Medulla oblongata (tissue), 1 donor: ENCODE results near the gene VEPH1.

Experiments
- DNase-seq: peaks from one replicate; pipeline ENCODE4 v3.0.0-alpha.2; 2015; ENCODE audit errors: extremely low spot score

VEPH1 gene

DNA sequence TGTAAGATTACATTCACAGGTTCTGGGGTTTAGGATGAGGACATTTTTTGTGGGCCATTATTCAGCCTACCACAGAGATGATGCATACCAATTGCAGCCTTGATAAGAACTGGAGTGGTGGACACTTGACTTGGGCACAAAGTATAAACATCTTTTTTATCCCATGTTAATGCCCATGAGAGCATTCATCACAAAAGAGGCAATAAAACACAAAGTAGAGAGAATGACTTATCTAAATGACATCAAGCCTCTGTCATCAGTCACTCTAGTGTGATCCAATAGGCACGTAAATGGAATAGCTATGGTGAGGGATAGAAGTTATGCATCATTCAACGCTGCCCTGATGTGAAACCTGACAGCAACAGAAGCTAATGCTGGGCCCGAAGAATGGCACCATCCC lies 25.8 kb downstream of the VEPH1 start:
- DNase-seq, result no peak

DNA sequence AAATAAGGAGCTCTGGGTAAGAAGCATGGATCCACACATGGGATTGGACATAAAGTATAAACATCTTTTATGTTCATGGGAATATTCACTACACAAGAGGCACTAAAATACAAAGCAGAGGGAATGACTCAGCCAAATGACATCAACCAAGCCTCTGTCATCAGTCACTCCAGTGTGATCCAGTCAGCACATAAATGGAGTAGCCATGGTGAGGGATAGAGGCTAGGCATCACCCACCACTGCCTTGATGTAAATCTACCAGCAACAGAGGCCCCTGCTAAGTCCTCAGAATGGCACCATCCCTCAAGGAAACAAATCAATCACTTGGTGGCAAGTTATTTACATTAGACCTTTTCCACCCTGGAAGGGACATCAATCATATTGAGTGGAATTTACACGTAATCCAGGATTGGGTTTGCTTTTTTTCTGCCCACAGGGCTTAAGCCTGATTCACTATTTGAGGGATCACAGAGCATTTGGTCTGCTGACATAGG lies 27.2 kb downstream of the VEPH1 start:
- no peak for DNase-seq

DNA sequence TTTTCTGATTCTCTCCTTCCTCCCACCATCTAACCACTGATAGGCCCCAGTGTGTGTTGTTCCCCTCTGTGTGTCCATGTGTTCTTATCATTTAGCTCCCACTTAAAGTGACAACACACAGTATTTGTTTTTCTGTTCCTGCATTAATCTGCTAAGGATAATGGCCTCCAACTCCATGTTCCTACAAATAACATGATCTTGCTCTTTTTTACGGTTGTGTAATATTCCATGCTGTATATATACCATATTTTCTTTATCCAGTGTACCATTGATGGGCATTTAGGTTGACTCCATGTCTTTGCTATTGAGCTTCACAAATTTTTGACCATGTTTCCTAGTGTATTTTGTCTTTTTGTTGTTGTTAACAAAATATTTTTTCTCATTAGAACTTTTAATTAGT lies 30.6 kb downstream of the VEPH1 start:
- no peak for DNase-seq

DNA sequence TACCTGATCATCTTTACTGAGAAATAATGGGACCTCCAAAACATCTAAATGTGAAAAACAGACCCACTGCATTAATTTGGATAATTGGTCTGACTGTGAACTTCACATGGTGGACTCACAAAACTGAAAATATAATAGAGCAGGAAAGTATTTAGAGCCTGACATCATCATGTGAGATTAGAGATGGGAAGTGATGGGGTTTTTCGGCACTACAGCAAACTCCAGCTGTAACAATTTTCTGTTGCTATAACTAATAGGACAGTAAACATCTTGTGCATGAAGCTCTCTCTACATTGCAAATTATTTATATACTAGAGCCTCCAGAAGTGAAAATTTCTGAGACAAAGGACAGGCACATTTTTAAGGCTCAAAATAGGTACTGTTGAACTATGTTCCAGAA lies 32.2 kb downstream of the VEPH1 start:
- DNase-seq, result no peak

DNA sequence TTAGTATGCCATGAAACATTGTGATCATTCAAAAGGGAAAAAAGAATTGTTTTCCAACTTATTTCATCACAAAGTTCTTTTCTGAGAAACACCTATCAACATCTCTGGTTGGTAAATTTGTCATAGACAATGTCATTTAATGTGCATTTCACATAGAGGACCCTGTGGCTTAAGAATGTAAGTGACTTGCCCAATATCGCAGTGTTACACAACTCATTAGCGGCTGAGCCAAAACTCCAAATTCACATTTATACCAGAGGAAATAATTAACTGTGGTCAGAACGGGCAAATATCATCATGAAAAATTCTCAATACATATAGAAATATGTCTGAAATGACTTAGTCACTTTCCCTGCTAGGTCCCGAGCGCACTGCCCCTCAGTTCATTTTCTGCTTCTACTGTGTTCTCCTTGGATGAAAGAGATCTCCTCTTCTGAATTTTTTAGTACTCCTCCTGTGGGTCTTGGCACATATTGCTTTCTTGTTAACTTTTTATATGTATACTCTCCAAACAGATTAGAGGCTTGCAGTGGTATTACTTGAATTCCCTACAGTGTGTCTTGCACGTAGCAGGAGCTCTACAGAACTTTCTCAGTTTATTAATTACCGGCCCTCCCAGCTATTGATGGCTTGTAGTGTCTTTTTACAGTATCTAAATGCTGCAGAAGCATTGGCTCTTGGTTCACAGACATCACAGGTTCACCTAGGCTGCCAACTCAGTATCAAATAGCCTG lies 33.5 kb downstream of the VEPH1 start:
- DNase-seq, result no peak

DNA sequence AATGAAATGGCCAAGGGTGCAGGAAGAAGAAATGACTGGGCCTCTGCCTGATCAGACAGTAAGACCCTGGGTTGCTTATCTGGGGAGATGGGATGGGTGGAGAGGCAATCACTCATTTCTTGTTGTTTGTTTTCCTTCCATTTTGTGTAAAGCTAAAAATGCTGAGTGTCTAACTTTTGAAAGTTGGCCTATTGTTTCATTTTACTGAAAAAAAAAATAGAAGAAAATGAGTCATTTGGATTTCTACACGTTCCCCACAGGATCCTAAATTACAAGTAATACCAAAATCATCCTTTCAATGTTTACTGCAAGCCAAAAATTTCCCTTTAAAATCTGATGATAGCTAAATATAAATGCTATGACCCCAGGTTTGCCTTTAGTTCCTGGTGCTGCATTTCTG lies 36.0 kb downstream of the VEPH1 start:
- no peak for DNase-seq

DNA sequence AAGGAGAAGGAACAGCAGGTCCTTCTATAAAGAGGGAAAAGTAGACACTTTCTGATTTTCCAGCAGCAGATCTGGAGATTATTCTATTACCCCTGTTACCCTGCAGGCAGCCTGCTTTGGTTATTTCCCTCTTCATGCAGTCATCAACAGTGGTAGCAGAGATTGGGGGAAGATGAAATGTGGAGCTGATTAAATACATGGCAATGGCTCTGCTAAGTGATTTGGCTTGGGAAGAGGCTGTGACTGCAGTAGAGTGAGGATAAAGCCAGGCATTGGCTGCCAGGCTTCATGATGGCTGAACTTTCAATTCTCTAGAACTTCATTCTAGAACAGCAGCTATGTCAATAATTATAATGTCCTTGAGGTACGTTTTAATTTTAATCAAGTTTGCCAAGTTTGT lies 37.5 kb downstream of the VEPH1 start:
- DNase-seq, result no peak

DNA sequence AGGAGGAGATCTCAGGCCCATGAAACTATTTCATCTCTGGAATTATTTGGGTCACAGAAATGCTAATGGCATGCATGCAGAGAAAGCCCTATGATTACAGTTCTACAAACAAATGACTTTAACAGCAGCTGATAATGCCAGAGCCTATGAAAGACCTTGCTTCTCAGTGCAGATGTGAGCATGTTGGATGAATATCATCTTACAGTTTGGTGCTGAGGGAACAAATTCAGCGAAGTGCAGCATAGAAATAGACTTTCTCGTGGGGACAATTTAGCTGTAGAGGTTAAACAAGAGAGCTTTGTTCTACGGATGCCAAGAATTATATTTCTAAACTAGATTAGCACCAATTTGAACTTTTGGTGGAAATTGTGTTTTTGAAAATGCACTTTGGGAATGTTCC lies 38.9 kb downstream of the VEPH1 start:
- DNase-seq, result no peak

DNA sequence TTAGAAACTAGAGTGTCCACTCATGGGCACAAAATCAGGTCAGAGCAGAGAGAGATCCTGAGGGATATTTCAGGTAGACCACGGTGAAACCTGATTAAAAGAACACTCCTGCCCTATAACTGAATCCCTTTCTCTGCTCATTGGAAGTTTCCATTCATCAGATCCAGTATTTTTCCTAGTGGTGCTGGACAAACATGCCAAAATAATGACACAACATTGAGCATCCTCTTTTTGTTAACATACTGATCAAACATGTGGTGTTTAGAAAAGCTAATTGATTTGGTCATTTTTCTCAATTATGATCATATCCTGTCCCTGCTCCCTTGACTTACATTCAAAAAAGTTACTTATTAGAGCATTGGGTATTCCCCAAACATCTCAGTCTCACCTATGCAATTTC lies 39.4 kb downstream of the VEPH1 start:
- no peak for DNase-seq

DNA sequence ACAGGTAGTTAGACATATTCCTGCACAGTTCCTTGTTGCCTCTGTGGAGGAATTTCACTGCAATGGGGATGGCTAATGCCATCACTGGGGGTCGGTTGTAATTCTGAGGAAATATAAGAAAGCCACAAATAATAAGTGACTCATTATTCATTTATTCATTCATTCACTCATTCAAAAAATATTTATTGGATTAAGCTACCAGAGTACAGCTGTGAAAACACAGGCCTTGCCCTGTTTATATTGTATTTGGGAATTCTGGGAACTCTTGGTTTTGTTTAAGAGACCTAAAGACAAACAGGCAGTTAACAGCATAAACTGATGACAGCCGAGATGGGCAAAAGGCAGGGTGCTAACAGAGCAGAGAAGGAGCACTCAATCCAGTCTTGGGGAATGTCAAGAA lies 43.0 kb downstream of the VEPH1 start:
- DNase-seq, result no peak

DNA sequence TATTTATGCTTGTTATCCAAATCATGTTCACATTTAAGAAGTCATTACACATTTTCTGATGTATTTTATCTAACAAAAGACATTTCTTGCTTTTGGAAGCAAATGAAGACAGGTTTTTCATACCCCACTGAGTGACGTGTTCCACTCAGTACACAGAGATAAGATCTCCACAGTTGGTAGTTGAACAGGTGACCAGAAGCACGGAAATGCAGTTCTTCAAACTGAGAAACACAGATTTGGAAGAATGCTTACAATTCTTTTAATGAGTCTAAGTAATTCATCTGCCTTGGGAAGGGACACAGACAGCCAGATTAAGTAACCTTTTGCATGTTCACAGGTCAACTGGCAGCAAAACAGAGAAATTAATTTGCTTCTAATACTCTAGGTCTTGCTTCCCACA lies 43.5 kb downstream of the VEPH1 start:
- DNase-seq, result no peak

DNA sequence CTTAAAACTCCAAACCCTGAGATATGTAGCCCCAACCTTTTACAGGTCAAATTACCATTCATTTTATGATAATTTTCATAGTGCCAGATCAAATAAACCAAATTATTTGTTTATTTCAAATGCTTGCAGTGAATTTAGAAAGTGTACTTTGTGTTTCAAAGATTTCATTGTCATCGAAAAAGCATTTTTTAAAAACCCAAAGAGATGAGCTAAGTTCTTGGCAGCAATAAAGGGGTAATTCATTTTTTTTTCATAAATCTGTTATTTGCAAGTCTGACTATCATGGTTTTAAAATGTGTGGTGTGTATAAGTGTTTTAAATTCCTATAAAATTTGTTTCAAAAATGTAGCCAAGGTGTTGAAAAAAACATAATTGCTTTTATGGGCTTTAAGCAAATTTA lies 49.4 kb downstream of the VEPH1 start:
- DNase-seq, result no peak

DNA sequence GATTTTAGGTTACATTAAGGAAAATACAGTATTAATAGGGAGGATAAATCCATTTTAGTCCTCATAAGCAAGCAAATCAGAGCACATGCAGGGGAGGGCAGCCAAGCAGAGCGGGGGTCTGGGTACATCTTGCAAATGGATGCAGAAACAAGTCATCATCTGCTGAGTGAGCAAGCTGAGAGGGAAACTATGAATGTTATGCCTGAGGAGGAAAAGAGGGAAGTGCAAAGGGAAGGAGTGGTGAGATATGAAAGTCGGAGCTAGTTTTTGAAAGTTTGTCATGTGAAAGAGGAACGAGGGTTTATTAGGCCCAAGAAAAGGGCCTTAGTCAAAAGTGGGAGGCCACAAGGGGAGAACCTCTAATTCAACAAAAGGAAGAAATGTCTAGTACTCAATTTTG lies 51.1 kb downstream of the VEPH1 start:
- no peak for DNase-seq

DNA sequence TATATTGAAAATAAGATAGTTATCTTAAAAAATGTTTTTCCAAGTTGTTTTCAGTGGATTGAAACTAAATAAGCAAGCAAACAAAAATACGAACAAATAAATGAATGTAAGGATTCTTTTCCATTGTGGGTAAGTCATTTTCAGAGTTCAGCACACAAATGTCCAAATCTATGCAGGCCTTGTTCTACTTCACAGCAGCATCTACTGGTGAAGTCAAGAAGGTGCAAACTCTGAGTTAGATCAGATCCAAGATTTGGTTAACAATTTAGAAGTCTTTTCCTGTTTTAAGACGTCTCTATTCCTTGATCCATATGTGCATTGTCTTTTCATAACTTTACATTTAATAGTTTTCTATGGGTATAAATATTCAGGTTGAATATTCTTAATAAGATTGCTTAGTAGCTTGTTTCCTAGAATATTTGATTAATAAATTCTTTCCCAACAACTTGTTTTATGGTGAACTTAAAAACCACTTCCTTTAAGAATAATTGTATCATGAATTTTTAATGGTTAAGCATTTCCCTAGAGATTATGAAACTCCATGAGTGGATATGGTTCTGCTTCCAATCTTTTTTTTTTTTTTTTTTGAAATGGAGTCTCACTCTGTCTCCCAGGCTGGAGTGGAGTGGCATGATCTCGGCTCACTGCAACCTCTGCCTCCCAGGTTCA lies 56.1 kb downstream of the VEPH1 start:
- peak; percentile 54 for DNase-seq

DNA sequence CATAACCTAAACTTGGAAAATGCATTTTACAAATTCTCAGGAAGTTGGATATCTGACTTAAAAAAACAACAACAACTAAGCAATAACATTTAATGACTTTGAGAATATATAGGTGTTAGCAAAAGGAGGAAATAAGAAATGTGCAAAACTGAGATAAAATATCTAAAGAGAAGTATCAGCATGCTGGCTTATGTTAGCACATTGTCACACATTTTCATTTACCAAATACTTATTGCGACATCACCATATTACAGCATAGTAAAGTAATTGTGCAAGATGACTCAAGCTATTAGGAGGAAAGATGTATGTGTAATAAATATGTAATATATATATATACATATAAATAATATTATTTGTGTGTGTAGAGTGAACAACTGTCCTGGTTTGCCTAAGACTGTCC lies 57.4 kb downstream of the VEPH1 start:
- no peak for DNase-seq

DNA sequence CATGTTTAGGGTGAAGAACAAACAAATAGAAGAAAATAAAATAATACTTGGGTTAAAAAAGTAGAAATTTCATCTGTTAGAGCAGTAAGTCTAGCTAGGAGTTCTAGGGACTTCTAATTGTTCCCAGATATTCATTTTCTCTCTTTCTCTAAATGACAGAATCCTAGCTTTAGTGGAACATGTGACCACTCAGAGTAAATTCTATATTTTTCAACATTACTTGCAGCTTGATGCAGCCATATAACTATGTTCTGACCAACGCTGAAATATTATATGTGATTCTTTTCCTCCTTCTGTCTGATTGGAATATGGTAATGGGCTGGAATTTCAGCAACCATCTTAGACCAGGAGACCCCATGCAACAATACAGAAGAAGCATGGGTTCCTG lies 58.4 kb downstream of the VEPH1 start:
- no peak for DNase-seq

DNA sequence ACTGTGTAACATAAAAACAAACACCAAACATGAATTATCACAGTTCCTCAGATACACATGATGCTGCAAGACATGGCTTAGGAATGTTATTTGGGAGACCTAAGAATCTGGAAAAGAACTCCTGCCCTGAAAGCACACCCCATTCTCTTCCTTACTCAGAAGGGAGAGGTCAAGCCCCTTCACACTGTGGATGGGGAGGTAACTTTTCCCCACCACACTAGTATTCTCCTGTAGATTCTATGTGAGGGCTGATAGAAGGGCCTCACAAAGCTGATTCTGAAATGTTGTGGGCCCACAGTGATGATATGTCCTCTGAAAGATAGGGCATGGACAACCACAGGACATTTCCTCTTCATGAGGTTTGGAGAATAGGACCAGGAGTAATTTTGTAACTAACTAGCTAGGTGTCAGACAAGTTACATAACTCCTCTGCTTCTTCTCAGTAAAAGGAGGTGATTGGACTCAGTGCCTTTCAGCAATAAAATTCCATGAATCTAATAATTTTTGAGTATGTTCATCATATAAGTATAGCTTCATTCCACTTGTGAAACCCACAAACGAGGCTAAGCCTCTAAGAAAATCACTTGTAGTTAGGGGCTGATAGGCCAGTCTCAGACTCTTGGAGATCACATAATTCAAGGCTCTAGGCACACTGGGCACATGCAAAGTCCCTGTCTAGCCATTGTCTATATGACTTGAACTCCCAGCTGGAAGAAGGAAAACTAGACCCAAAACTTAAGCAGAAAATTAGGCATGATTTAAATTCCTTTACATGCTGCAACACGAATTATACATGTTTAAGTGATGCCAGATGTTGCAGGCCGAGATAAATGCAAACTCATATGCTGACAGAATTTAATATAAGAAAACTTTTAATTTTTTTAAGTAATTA lies 59.1 kb downstream of the VEPH1 start:
- no peak for DNase-seq

DNA sequence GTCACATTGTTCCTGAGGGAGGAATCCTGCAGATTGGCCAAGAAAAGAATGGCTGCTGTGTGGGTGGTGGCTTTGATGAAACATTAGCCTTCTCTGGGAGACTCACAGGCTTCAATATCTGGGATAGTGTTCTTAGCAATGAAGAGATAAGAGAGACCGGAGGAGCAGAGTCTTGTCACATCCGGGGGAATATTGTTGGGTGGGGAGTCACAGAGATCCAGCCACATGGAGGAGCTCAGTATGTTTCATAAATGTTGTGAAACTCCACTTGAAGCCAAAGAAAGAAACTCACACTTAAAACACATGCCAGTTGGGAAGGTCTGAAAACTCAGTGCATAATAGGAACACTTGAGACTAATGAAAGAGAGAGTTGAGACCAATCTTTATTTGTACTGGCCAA lies 60.5 kb downstream of the VEPH1 start:
- no peak for DNase-seq

DNA sequence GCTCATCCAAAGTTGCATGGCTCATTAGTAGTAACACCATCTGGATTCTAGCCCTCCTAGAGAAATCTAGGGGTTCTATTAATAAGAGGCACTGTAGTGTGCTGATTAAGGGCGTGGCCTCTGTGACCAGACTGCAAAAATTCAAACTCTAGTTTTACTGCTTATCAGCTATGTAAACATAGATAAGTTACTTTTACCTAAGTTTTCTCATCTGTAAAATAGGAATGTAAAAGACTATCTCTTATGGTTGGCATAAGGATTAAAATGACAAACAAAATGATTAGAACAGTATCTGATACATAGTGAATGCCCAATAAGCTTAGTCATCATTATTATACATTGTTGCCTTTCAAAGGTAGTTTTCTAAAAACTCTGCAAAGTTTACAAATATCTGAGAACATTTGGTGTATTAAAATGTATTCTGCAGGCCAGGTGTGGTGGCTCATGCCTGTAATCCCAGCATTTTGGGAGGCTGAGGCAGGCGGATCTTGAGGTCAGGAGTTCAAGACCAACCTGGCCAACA lies 62.1 kb downstream of the VEPH1 start:
- DNase-seq, result no peak

DNA sequence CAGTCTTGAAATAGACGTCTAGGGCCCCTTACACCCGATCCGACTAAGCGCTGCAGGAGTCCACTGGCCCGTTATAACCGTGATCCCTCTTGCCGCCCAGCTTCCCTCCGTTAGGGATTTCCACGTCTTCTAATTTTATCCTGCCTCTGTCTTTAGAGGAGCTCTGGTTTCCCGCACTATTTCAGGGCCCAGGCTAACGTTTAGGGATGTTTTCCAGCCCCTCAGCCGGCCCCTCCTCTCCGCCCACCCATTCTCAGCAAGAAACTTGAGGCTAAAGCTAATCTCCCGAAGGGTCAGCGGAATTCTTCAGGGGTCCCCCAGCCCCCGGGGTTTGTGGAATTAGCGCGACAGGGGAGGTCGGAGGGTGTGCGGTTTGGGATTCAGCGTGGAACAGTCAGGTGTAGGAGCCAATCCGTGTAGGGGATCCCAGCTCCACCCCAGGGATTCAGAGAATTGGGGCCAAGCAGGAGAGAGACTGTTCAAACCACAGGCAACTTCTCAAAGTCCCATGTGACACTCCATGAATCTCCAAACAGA lies 65.0 kb downstream of the VEPH1 start:
- no peak for DNase-seq

DNA sequence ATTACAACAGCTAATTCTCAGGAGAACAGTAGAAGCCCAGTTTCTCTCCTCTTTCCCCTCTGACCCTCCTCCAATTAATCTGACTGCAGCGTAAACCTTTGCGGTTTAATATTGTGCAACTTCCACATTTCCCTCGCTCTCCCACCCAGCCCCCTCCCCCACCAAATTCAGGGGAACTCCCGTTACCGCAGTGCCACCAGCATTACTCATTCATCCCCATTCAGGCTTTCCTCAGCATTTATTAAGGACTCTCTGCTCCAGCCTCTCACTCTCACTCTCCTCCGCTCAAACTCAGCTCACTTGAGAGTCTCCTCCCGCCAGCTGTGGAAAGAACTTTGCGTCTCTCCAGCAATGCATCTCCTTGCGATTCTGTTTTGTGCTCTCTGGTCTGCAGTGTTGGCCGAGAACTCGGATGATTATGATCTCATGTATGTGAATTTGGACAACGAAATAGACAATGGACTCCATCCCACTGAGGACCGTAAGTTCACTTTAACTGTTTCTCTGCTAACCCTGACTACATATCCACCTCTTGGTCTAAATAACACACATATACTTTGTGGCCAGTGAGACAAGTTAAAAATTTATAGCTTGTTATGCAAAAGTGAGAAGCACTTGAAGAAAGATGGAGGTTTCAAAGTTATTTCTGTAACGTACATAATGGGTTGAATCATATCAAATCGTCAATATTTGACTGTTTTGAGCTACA lies 66.5 kb downstream of the VEPH1 start, which contains the start of gene PTX3:
Gene PTX3 (plus strand): TSS at position 268 of the 709 bp plus-strand sequence. CDS start 84 bp downstream, at position 352.
- peak; percentile 15 for DNase-seq
